Measurements from ENCODE around the gene RPP21.

Gene RPP21

DNA sequence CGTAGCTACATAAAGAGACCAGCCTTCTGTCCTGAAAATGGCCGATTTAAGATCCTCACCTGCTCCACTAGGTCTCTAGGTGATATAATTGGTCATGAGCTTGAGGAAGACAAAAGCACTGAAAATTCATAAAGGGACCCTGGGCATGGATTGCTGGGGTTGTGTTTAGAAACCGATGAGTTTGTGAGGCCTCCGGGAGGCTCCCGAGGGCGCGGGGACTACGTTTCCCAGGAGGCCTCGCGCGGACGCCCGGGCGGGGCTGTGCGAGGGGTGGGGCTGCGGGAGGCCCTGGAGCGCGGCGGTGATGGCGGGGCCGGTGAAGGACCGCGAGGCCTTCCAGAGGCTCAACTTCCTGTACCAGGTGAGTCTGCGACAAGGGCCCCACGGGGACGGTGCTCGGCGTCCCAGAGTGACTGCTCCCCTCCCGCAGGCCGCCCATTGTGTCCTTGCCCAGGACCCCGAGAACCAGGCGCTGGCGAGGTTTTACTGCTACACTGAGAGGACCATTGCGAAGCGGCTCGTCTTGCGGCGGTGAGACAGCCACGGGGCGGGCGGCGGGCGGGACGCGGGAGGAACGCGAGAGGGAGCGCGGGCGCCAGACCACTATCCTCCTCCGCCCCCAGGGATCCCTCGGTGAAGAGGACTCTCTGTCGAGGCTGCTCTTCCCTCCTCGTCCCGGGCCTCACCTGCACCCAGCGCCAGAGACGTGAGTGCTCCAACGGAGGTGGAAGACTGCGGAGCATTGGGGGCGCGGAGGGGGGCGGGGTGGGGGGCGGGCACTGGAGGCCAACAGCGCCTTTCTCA, at the start of gene RPP21:
RPP21 (plus strand) TSS at position 289 of the 804 bp plus-strand sequence; CDS start at position 305, 16 bp downstream.
- H2AFZ ChIP-seq (ENCODE audit: low read depth, low read length) = peak within 1 kb of the TSS; percentile 82

DNA sequence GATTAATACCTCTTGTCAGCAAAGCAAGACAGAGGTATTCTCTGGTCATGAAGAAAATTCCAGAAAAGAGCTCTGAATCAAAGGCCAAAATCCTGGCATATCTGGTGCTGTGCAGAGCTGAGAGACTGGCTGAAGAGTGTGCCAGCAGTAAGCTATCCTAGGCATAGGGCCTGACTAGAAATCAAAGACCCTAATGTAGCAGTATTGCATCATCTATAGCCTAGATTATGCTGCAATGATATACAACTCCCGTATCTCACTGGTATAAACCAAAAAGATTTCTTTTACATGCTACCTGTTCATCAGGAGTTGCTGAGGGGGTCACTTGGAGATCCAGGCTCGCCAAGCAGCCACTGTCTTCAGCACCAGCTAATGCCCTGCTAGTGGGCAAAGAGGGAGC, 49.1 kb upstream of the RPP21 start:
- TF ChIP-seq EZH2phosphoT487 (IDR thresholded peaks at IDR 0.05; ENCODE audit: low read depth) = no peak
- TF ChIP-seq, protein P1, sequence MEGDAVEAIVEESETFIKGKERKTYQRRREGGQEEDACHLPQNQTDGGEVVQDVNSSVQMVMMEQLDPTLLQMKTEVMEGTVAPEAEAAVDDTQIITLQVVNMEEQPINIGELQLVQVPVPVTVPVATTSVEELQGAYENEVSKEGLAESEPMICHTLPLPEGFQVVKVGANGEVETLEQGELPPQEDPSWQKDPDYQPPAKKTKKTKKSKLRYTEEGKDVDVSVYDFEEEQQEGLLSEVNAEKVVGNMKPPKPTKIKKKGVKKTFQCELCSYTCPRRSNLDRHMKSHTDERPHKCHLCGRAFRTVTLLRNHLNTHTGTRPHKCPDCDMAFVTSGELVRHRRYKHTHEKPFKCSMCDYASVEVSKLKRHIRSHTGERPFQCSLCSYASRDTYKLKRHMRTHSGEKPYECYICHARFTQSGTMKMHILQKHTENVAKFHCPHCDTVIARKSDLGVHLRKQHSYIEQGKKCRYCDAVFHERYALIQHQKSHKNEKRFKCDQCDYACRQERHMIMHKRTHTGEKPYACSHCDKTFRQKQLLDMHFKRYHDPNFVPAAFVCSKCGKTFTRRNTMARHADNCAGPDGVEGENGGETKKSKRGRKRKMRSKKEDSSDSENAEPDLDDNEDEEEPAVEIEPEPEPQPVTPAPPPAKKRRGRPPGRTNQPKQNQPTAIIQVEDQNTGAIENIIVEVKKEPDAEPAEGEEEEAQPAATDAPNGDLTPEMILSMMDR (IDR thresholded peaks at IDR 0.05; ENCODE audit: low read depth, low read length) = no peak
- H3K9ac ChIP-seq (ENCODE audit: low read length) = no peak overlapping the region
- peaks cover 31% of the 10 kb centered on the region for H3K36me3 ChIP-seq (replicated peaks; ENCODE audit: low read depth, low read length)

More for the DNA sequence above, at the start of gene RPP21:
- no peak for TF ChIP-seq EZH2phosphoT487 (IDR thresholded peaks at IDR 0.05; ENCODE audit: low read depth)
- TF ChIP-seq, protein P1 (IDR thresholded peaks at IDR 0.05; ENCODE audit: low read depth, low read length) = no peak
- H3K79me2 ChIP-seq (ENCODE audit: low read length) = no peaks in the 10 kb centered on the region
- H3K9me3 ChIP-seq (ENCODE audit: insufficient read depth, low read length) = no peaks in the 10 kb centered on the region
- peaks cover 11% of the 10 kb centered on the region for H3K36me3 ChIP-seq (replicated peaks; ENCODE audit: low read depth, low read length)
- H4K20me1 ChIP-seq (ENCODE audit: insufficient read depth, low read length) = no peaks in the 10 kb centered on the region
- H3K4me1 ChIP-seq (ENCODE audit: low read length) = peaks cover 20% of the 10 kb centered on the region
- peak within 1 kb of the TSS; percentile 78 for H3K4me2 ChIP-seq (ENCODE audit: low read length)
- peak within 1 kb of the TSS; percentile 98 for H3K4me3 ChIP-seq (ENCODE audit: low read length)
- no peaks in the 10 kb centered on the region for H3K27me3 ChIP-seq (ENCODE audit: low read depth, low read length)
- H3K27ac ChIP-seq (ENCODE audit: low read length) = peak within 1 kb of the TSS; percentile 44
- H3K9ac ChIP-seq (ENCODE audit: low read length) = peak within 1 kb of the TSS; percentile 84

DNA sequence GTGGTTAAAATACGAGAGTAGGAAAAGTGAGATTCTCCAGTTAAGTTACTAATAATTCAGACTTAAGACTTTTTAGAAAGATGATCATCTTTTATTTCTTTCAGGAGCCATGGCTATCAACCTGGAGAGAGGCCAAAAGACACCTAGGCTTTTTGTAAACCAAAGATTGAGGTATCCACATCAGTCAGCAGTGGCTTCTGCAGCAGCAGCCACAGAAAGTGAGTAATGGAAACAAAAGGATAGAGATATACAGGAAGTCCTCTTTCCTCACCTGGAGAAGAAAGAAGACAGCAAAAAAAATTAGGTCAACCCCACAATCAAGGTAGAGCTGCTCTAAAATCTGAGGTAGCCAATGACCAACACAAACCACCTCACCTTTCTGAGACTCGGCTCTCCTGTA, 41.0 kb upstream of the RPP21 start:
- H3K4me1 ChIP-seq (ENCODE audit: low read length) = no peaks in the 10 kb centered on the region
- peaks cover 43% of the 10 kb centered on the region for H3K36me3 ChIP-seq (replicated peaks; ENCODE audit: low read depth, low read length)
- TF ChIP-seq, protein P1 (IDR thresholded peaks at IDR 0.05; ENCODE audit: low read depth, low read length) = no peak
- no peaks in the 10 kb centered on the region for H3K9me3 ChIP-seq (ENCODE audit: insufficient read depth, low read length)
- H3K27me3 ChIP-seq (ENCODE audit: low read depth, low read length) = no peaks in the 10 kb centered on the region
- no peak overlapping the region for H2AFZ ChIP-seq (ENCODE audit: low read depth, low read length)
- no peak overlapping the region for H3K4me2 ChIP-seq (ENCODE audit: low read length)
- H3K27ac ChIP-seq (ENCODE audit: low read length) = no peak overlapping the region
- H3K4me3 ChIP-seq (ENCODE audit: low read length) = no peak overlapping the region
- no peak overlapping the region for H3K9ac ChIP-seq (ENCODE audit: low read length)
- peaks cover 43% of the 10 kb centered on the region for H3K79me2 ChIP-seq (ENCODE audit: low read length)
- peaks cover 9% of the 10 kb centered on the region; the same call in 1 of the 2 replicates for H4K20me1 ChIP-seq (ENCODE audit: insufficient read depth, low read length)

More for the DNA sequence above, 49.1 kb upstream of the RPP21 start:
- Histone ChIP-seq H3K79me2 (ENCODE audit: low read length) (no peaks in the 10 kb centered on the region), H4K20me1 (ENCODE audit: insufficient read depth, low read length) (no peaks in the 10 kb centered on the region), H3K4me2 (ENCODE audit: low read length) (no peak overlapping the region), H3K27ac (ENCODE audit: low read length) (no peak overlapping the region), H3K9me3 (ENCODE audit: insufficient read depth, low read length) (no peaks in the 10 kb centered on the region), H2AFZ (ENCODE audit: low read depth, low read length) (no peak overlapping the region), H3K4me3 (ENCODE audit: low read length) (no peak overlapping the region), H3K4me1 (ENCODE audit: low read length) (no peaks in the 10 kb centered on the region), H3K27me3 (ENCODE audit: low read depth, low read length) (no peaks in the 10 kb centered on the region)

DNA sequence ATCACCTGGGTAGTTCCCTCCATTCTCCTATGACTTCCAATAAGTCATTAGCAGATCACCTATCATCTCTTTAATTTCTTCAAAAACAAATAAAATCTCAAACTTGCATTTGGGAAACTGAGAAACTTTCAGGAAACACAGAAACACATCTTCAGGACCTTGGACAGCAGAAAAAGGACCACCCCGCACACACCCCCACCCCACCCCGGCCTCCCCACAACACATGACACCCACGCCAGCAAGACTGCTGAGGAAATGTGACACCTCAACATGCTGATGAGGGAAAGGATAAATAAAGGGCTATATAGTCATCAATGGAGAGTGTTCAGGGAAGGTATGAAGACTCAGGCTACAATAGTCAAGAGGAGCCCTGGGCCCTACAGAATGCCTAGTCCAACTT, 33.9 kb upstream of the RPP21 start:
- Histone ChIP-seq H3K79me2 (ENCODE audit: low read length) (peaks cover 87% of the 10 kb centered on the region), H2AFZ (ENCODE audit: low read depth, low read length) (no peak overlapping the region), H3K27me3 (ENCODE audit: low read depth, low read length) (no peaks in the 10 kb centered on the region), H3K9me3 (ENCODE audit: insufficient read depth, low read length) (no peaks in the 10 kb centered on the region), H3K4me3 (ENCODE audit: low read length) (no peak overlapping the region), H3K9ac (ENCODE audit: low read length) (no peak overlapping the region), H4K20me1 (ENCODE audit: insufficient read depth, low read length) (peaks cover 20% of the 10 kb centered on the region), H3K4me1 (ENCODE audit: low read length) (no peaks in the 10 kb centered on the region), H3K27ac (ENCODE audit: low read length) (no peak overlapping the region), H3K36me3 (replicated peaks; ENCODE audit: low read depth, low read length) (peaks cover 30% of the 10 kb centered on the region), H3K4me2 (ENCODE audit: low read length) (no peak overlapping the region)
- TF ChIP-seq EZH2phosphoT487 (IDR thresholded peaks at IDR 0.05; ENCODE audit: low read depth) = no peak
- TF ChIP-seq, protein P1 (IDR thresholded peaks at IDR 0.05; ENCODE audit: low read depth, low read length) = no peak

All from OCI-LY3 (cell line).